Stimulated activated naive B cell treated with anti-CD40 and anti-IgM and Interleukin-4, amounts not matched to agents 10 μg/mL and 1 μg/mL and 100 μg/mL, for 72 hours (primary cell): ENCODE data around the gene HOXD9.

Experiments used
- ATAC-seq, 2 donors: fragments of 150-1000 bp; cut with Tn5 transposase; replicated peaks; 2 replicates each; pipeline ENCODE4 v1.10.0; 2021; ENCODE audit warnings: moderate library complexity in 1 of 2
- DNase-seq: peaks from one replicate; pipeline ENCODE4 v3.0.0; 2021
- H3K27ac Mint-ChIP-seq: one replicate; pipeline ENCODE4 v1.8.0; 2022; ENCODE audit warnings: mild to moderate bottlenecking, mixed read lengths
- H3K27me3 Mint-ChIP-seq, 2 donors: one replicate each; pipeline ENCODE4 v1.8.0; 2022; ENCODE audit warnings: mixed read lengths in 2 of 2
- H3K36me3 Mint-ChIP-seq, 2 donors: one replicate each; pipeline ENCODE4 v1.8.0; 2022; ENCODE audit warnings: mixed read lengths in 2 of 2, mild to moderate bottlenecking in 1 of 2
- H3K4me1 Mint-ChIP-seq, 2 donors: one replicate each; pipeline ENCODE4 v1.8.0; 2022; ENCODE audit warnings: mixed read lengths in 2 of 2, mild to moderate bottlenecking in 1 of 2
- H3K4me3 Mint-ChIP-seq, 2 donors: one replicate each; pipeline ENCODE4 v1.8.0; 2022; ENCODE audit warnings: mild to moderate bottlenecking in 2 of 2, mixed read lengths in 2 of 2, moderate library complexity in 1 of 2
- H3K9me3 Mint-ChIP-seq, 2 donors: one replicate each; pipeline ENCODE4 v1.8.0; 2022; ENCODE audit warnings: mixed read lengths in 2 of 2, mild to moderate bottlenecking in 1 of 2

HOXD9 gene

GRCh38 chr2:176163672-176164056 lies 41.1 kb downstream of the HOXD9 start:
- peaks cover 6 to 7% of the 10 kb centered on the region in 2 donors for H3K9me3 Mint-ChIP-seq
- H3K27me3 Mint-ChIP-seq = peaks cover 66 to 86% of the 10 kb centered on the region in 2 donors
- H3K36me3 Mint-ChIP-seq = peaks cover 0 to 8% of the 10 kb centered on the region in 2 donors
- ATAC-seq = no peak
- H3K27ac Mint-ChIP-seq = peak overlapping the region; percentile 60
- peaks cover 0 to 4% of the 10 kb centered on the region in 2 donors for H3K4me1 Mint-ChIP-seq
- H3K4me3 Mint-ChIP-seq = no peak overlapping the region
- DNase-seq = no peak

- no peak for ATAC-seq
- Mint-ChIP-seq H3K27me3 (peaks cover 67 to 89% of the 10 kb centered on the region in 2 donors), H3K9me3 (peaks cover 6 to 7% of the 10 kb centered on the region in 2 donors), H3K4me3 (no peak overlapping the region), H3K36me3 (peaks cover 0 to 8% of the 10 kb centered on the region in 2 donors), H3K4me1 (peaks cover 0 to 4% of the 10 kb centered on the region in 2 donors), H3K27ac (peak overlapping the region; percentile 60)
- DNase-seq = no peak
Measured at GRCh38 chr2:176164201-176164600, 41.7 kb downstream of the HOXD9 start.

- ATAC-seq (no peak), DNase-seq (no peak)
- Mint-ChIP-seq H3K27ac (peak overlapping the region; percentile 20), H3K4me3 (no peak overlapping the region), H3K9me3 (peaks cover 6 to 7% of the 10 kb centered on the region in 2 donors), H3K4me1 (peaks cover 0 to 4% of the 10 kb centered on the region in 2 donors), H3K36me3 (peaks cover 0 to 8% of the 10 kb centered on the region in 2 donors), H3K27me3 (peaks cover 73 to 89% of the 10 kb centered on the region in 2 donors)
Measured at GRCh38 chr2:176164611-176165369, 42.3 kb downstream of the HOXD9 start.

GRCh38 chr2:176165370-176166050 lies 43.0 kb downstream of the HOXD9 start:
- peaks cover 6 to 7% of the 10 kb centered on the region in 2 donors for H3K9me3 Mint-ChIP-seq
- ATAC-seq = no peak
- H3K27me3 Mint-ChIP-seq = peaks cover 77 to 89% of the 10 kb centered on the region in 2 donors
- no peak for DNase-seq
- H3K4me1 Mint-ChIP-seq = peaks cover 0 to 4% of the 10 kb centered on the region in 2 donors
- peaks cover 0 to 8% of the 10 kb centered on the region in 2 donors for H3K36me3 Mint-ChIP-seq
- H3K27ac Mint-ChIP-seq = no peak overlapping the region
- no peak overlapping the region for H3K4me3 Mint-ChIP-seq

GRCh38 chr2:176166272-176166671 lies 43.8 kb downstream of the HOXD9 start:
- ATAC-seq (no peak), DNase-seq (no peak)
- Mint-ChIP-seq H3K27ac (no peak overlapping the region), H3K36me3 (peaks cover 0 to 8% of the 10 kb centered on the region in 2 donors), H3K27me3 (peaks cover 74 to 89% of the 10 kb centered on the region in 2 donors), H3K4me3 (no peak overlapping the region), H3K4me1 (peaks cover 0 to 2% of the 10 kb centered on the region in 2 donors), H3K9me3 (peaks cover 3 to 7% of the 10 kb centered on the region in 2 donors)

GRCh38 chr2:176167398-176167797 lies 44.9 kb downstream of the HOXD9 start:
- peaks cover 0 to 13% of the 10 kb centered on the region in 2 donors for H3K36me3 Mint-ChIP-seq
- peaks cover 71 to 89% of the 10 kb centered on the region in 2 donors for H3K27me3 Mint-ChIP-seq
- H3K4me3 Mint-ChIP-seq = no peak overlapping the region
- no peak for ATAC-seq
- H3K27ac Mint-ChIP-seq = no peak overlapping the region
- peaks cover 3 to 8% of the 10 kb centered on the region in 2 donors for H3K9me3 Mint-ChIP-seq
- no peak for DNase-seq
- peaks cover 6% of the 10 kb centered on the region in 2 donors for H3K4me1 Mint-ChIP-seq

GRCh38 chr2:176169181-176169580 lies 46.7 kb downstream of the HOXD9 start:
- Mint-ChIP-seq H3K4me1 (peaks cover 4 to 6% of the 10 kb centered on the region in 2 donors), H3K9me3 (peaks cover 2% of the 10 kb centered on the region in 2 donors), H3K27ac (no peak overlapping the region), H3K36me3 (peaks cover 0 to 11% of the 10 kb centered on the region in 2 donors), H3K4me3 (no peak overlapping the region), H3K27me3 (peaks cover 69 to 82% of the 10 kb centered on the region in 2 donors)
- DNase-seq (no peak), ATAC-seq (no peak)

- Mint-ChIP-seq H3K4me3 (no peak overlapping the region), H3K4me1 (peaks cover 4 to 7% of the 10 kb centered on the region in 2 donors), H3K27me3 (peaks cover 66 to 77% of the 10 kb centered on the region in 2 donors), H3K27ac (no peak overlapping the region), H3K36me3 (peaks cover 0 to 9% of the 10 kb centered on the region in 2 donors), H3K9me3 (peaks cover 0 to 1% of the 10 kb centered on the region in 2 donors)
- DNase-seq (no peak), ATAC-seq (no peak)
Measured at GRCh38 chr2:176169711-176170110, 47.2 kb downstream of the HOXD9 start.

- peaks cover 0 to 9% of the 10 kb centered on the region in 2 donors for H3K36me3 Mint-ChIP-seq
- H3K9me3 Mint-ChIP-seq = peaks cover 0 to 1% of the 10 kb centered on the region in 2 donors
- no peak overlapping the region for H3K4me3 Mint-ChIP-seq
- H3K4me1 Mint-ChIP-seq = peaks cover 6 to 14% of the 10 kb centered on the region in 2 donors
- H3K27me3 Mint-ChIP-seq = peaks cover 71 to 77% of the 10 kb centered on the region in 2 donors
- ATAC-seq (no peak), DNase-seq (no peak)
- no peak overlapping the region for H3K27ac Mint-ChIP-seq
Measured at GRCh38 chr2:176170602-176171305, 48.2 kb downstream of the HOXD9 start.

GRCh38 chr2:176171351-176172006 lies 49.0 kb downstream of the HOXD9 start:
- Mint-ChIP-seq H3K4me1 (peaks cover 6 to 14% of the 10 kb centered on the region in 2 donors), H3K27ac (no peak overlapping the region)

GRCh38 chr2:176172007-176172894 lies 49.7 kb downstream of the HOXD9 start:
- Mint-ChIP-seq H3K4me1 (peaks cover 6 to 14% of the 10 kb centered on the region in 2 donors), H3K9me3 (peaks cover 0 to 1% of the 10 kb centered on the region in 2 donors), H3K27me3 (peaks cover 72 to 77% of the 10 kb centered on the region in 2 donors), H3K4me3 (no peak overlapping the region), H3K27ac (peak overlapping the region; percentile 84), H3K36me3 (peaks cover 1 to 9% of the 10 kb centered on the region in 2 donors)
- ATAC-seq = no peak
- no peak for DNase-seq

More at GRCh38 chr2:176171351-176172006, 49.0 kb downstream of the HOXD9 start:
- H3K4me3 Mint-ChIP-seq = no peak overlapping the region
- ATAC-seq (no peak), DNase-seq (no peak)
- H3K9me3 Mint-ChIP-seq = peaks cover 0 to 1% of the 10 kb centered on the region in 2 donors
- peaks cover 0 to 9% of the 10 kb centered on the region in 2 donors for H3K36me3 Mint-ChIP-seq
- H3K27me3 Mint-ChIP-seq = peaks cover 72 to 77% of the 10 kb centered on the region in 2 donors

GRCh38 chr2:176172895-176173566 lies 50.5 kb downstream of the HOXD9 start:
- peak overlapping the region; percentile 37 for H3K27ac Mint-ChIP-seq
- ATAC-seq = no peak

More at GRCh38 chr2:176172895-176173566, 50.5 kb downstream of the HOXD9 start:
- Mint-ChIP-seq H3K9me3 (peaks cover 0 to 1% of the 10 kb centered on the region in 2 donors), H3K36me3 (peaks cover 1 to 9% of the 10 kb centered on the region in 2 donors), H3K4me1 (peaks cover 8 to 17% of the 10 kb centered on the region in 2 donors), H3K27me3 (peaks cover 71 to 78% of the 10 kb centered on the region in 2 donors), H3K4me3 (no peak overlapping the region)
- DNase-seq = no peak
